GM19468 (cell line): ENCODE measurements around the gene ZNF200.
"Not testable (repeated sequence)": the region's sequence is repeated elsewhere in the genome, so short reads cannot be mapped to it uniquely, and the experiment has no call there.

Experiments used
- ATAC-seq: cut with Tn5 transposase; IDR thresholded peaks from one replicate; pipeline ENCODE4 v1.9.1; 2021; ENCODE audit warnings: mild to moderate bottlenecking, moderate library complexity, moderate number of reproducible peaks; ENCODE audit not compliant: unreplicated experiment; ENCODE audit errors: extremely low read depth

Gene ZNF200

DNA sequence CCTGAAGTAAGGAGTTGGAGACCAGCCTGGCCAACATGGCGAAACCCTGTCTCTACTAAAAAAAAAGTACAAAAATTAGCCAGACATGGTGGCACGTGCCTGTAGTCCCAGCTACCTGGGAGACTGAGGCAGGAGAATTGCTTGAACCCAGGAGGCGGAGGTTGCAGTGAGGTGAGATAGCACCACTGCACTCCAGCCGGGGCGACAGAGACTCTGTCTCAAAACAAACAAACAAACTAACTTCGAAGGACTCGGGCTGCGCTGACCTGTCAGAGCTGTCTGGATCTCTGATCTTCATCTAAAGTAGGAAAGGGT is 52.7 kb downstream of the ZNF200 start:
- ATAC-seq, result not testable (repeated sequence)

DNA sequence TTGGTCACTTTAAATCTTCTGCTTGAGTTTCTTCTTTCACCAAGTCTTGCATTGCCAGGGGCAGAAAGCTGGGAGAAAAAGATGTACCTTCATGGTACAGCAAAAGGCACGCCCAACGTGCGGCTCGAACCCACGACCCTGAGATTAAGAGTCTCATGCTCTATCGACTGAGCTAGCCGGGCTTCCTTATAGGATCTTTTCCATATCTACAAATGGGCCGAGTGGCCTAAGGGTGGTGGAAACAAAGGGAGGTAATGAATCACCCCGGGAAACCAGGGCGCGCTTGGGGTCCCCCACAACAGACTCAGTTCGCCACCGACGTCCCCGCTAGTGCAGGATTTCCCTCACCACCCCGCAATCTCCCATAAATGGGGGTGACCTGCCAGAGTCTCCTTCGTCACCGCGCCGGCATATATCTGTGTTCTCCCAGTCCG is 54.5 kb downstream of the ZNF200 start:
- ATAC-seq, result no peak

DNA sequence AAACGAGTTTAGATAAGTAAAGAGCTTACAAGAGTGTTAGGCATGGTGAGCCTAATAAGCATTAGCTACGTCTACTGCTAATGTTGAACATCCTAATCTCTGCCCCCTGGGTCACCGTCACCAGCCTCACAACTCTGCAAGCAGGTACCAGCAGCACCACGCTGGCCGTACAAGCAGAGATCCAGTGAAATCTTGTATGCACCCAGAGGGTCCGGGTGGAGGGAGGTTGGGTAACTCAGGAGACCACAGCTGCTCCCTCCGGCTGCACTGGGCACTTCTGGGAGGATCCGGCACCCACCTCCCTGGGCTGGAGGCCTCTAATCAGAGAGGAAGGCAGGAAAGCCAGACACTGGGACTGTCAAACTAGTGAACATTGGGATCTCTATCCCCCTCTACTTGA is 55.3 kb downstream of the ZNF200 start:
- ATAC-seq, result no peak

DNA sequence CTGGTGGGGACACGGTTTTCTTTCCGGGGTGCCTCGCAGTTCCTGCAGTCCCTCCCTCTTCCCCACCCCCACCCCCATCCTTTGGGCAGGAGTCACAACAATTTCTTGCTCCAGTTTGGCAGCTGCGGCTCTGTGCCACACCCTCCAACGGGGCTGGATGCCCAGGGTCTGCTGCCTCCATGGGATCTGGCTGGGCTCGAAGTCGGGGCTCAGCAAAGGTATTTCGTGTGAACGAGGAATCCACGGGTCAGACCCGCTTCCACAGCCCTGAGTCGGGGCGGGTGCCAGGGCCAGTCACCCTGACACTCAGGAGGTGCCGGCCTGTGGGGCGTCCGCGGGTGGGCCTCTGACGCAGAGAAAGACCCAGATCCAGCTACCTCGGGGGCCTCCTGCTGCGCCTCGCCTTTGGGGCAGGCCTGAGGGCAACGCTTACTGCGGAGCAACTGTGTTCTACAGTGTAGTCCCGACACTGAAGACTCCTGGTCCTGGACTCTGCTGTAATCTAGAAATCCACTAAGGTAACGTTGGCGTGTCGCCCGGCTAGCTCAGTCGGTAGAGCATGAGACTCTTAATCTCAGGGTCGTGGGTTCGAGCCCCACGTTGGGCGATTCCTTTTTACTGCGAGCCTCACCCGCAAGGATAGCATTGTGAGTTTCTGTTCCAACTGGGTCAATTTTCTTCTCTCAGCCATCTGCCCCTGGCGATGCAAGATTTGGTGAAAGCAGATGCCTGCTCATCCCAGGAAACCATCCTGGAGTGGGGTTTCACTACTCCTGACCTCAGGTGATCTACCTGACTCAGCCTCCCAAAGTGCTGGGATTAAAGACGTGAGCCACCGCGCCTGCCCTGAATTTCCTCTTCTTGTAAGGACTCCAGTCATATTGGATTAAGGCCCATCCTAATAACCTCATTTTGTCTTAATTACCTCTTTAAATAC is 59.5 kb downstream of the ZNF200 start:
- no peak for ATAC-seq

DNA sequence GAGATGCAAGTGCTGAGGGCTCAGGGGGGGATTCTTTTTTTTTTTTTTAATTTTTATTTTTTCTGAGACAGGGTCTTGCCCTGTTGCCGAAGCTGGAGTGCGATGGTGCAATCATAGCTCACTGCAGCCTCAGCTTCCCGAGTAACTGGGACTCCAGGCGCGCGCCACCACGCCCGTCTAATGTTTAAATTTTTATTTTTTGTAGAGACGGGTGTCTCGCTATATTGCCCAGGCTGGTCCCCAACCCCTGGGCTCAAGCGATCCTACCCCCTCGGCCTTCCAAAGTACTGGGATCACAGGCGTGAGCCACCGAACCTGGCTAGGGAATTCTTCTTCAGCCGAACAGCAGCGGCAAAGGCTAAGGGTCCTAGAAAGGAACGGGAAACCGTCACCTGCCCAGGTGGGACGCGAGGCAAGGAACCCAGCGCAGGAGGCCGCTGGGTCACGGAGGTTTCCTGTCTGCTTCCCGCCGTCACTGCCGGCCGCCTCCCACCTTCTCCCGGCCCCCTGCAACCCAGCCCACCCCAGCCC is 60.3 kb downstream of the ZNF200 start:
- ATAC-seq, result no peak

DNA sequence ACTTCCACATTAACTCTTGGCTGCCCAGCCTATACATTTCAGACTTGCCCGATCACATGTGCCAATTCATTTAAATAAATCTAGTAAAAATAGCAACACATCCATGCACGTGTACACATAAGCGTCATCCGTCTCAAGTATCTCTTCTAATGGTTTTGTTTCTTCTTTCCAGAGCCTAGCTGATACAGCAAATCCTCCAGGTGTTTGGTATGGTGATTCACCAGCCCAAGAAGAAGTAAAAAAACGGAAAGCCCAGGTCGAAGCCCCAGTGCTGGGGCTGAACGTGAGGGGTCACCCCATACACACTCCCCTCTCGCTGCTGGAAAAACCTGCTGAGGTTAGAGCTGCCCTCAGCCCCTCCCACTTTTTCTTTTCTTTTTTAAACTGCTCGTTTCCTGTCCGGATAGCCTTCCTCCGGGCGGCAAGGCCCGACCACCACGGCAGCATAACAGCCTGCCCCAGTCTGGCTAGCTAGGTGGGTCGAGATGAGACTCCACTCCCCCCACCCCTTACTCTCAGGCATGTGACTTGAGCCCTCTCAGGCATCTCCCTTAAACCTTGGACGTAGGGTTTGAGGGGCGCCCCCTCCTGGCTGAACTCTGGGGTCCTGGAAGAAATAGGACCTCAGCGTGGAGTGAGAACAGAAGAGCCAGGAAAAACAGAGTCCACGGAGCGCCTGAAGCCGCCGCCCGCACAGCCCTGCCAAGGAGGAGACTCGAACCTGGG is 60.9 kb downstream of the ZNF200 start:
- no peak for ATAC-seq
